ENCODE measurements around the gene LKAAEAR1.

LKAAEAR1 gene

DNA sequence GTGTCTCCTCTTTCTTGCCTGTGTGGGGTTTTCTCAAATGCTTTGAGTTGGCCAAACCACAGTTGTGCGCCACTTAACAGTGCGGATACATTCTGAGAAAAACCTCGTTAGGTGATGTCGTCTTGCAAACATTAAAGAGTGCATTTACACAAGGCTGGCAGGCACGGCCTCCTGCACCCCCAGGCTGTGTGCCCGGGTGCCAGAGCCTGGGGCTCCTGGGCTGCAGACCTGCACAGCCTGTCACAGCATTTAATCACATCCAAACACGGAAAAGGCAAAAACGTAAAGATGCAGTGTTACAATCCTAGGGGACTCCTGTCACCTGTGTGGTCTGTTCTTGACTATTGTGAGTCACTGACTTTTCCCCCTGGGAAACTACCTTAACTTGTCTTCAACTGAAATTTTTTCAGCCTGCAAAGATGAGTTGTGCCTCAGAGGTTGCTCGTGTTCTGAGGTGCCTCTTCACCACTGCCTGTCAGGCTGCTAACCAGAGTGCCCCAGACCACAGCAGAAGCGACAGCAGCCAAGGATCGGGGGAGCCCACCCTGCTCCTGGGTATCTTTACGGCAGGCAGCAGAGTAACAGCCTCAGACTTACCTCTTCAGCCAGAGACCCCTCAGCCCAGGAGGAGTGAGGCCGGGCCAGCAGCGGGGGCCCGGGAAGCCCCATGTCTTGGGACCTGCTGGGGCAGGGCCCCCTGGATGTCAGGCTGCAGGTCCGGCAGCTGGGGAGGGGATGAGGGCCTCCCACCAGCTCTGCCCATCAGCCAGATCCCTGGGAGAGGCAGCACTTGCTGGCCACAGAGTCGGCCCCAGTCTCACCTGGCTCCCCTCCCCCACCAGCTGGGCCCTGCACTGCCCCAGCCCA lies 48.9 kb downstream of the LKAAEAR1 start:
- TF ChIP-seq, protein P1, sequence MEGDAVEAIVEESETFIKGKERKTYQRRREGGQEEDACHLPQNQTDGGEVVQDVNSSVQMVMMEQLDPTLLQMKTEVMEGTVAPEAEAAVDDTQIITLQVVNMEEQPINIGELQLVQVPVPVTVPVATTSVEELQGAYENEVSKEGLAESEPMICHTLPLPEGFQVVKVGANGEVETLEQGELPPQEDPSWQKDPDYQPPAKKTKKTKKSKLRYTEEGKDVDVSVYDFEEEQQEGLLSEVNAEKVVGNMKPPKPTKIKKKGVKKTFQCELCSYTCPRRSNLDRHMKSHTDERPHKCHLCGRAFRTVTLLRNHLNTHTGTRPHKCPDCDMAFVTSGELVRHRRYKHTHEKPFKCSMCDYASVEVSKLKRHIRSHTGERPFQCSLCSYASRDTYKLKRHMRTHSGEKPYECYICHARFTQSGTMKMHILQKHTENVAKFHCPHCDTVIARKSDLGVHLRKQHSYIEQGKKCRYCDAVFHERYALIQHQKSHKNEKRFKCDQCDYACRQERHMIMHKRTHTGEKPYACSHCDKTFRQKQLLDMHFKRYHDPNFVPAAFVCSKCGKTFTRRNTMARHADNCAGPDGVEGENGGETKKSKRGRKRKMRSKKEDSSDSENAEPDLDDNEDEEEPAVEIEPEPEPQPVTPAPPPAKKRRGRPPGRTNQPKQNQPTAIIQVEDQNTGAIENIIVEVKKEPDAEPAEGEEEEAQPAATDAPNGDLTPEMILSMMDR (IDR thresholded peaks at IDR 0.05; ENCODE audit: low read depth, low read length, missing control alignments), result no peak
- no peak overlapping the region for H3K4me3 ChIP-seq (replicated peaks; ENCODE audit: low read depth, low read length)
- DNase-seq (ENCODE audit: extremely low read depth, low read depth), result no peak

DNA sequence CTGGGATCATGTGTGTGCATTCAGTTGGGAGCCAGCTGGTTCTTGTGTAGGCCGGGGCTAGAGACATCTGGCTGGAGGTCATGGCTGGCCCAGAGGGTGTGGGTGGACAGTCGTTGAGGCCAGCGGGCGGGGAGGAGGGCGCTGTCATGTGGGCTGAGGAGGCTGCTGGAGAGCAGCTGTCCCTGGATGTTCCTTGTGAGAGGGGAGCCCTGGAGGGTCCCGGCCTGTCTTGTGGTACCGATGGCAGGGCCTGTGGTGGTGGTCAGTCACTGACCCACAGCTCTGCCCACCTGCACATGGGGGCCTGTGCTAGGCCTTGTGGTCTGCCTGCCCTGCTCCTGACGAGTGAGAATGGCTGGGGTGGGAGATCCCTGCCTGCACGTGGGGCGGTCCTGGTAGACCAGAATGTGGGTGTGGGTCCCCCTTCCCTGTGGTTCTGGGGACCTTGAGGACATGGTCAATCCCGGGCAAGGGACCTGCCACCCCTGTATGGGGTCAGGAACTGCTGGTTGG lies 50.2 kb downstream of the LKAAEAR1 start:
- no peak for DNase-seq (ENCODE audit: extremely low read depth, low read depth)
- TF ChIP-seq, protein P1 (IDR thresholded peaks at IDR 0.05; ENCODE audit: low read depth, low read length, missing control alignments), result no peak
- H3K4me3 ChIP-seq (replicated peaks; ENCODE audit: low read depth, low read length), result no peak overlapping the region
